Epithelial cell of proximal tubule (primary cell): ENCODE data around the gene MYH9. TPM values are rescaled to one million over a fixed set of nuclear protein-coding genes. Genes with fewer than 3 reads are reported as not detected.

ENCODE experiments used
- DNase-seq: peaks from one replicate; pipeline ENCODE4 v3.0.0-alpha.2; 2011; ENCODE audit warnings: low read depth
- H3K4me3 ChIP-seq: 2 replicates; pipeline ENCODE4 v1.5.1; 2011; ENCODE audit warnings: low read depth, mild to moderate bottlenecking, low read length
- CTCF ChIP-seq: conservative IDR thresholded peaks from 2 replicates; pipeline ENCODE4 v1.5.1; 2012; ENCODE audit warnings: low read depth, mild to moderate bottlenecking, low read length
- total RNA-seq: library from RNA; depleted of rRNA; stranded (reverse); fragments of >200 nt; gene quantifications from 2 replicates; pipeline ENCODE4 v1.2.3, GENCODE V29; 2015

Gene MYH9
- total RNA-seq, 1 donor from 2014 or later: 896 TPM

- H3K4me3 ChIP-seq: no peak overlapping the region
- no peak for DNase-seq
- no peak for TF ChIP-seq CTCF
These were observed 88.5 kb downstream of the MYH9 start for GRCh38 chr22:36299295-36299694.

GRCh38 chr22:36298601-36299000, 89.2 kb downstream of the MYH9 start:
- no peak for DNase-seq
- no peak for TF ChIP-seq CTCF
- H3K4me3 ChIP-seq: no peak overlapping the region

GRCh38 chr22:36298118-36298517, 89.6 kb downstream of the MYH9 start:
- no peak for TF ChIP-seq CTCF
- no peak for DNase-seq
- H3K4me3 ChIP-seq: no peak overlapping the region

GRCh38 chr22:36297568-36297967, 90.2 kb downstream of the MYH9 start:
- H3K4me3 ChIP-seq: no peak overlapping the region
- DNase-seq: no peak
- TF ChIP-seq CTCF: no peak

- H3K4me3 ChIP-seq: no peak overlapping the region
- DNase-seq: no peak
- no peak for TF ChIP-seq CTCF
These were observed 91.1 kb downstream of the MYH9 start for GRCh38 chr22:36296690-36297089.

GRCh38 chr22:36295247-36295646, 92.5 kb downstream of the MYH9 start:
- DNase-seq: no peak
- no peak for TF ChIP-seq CTCF
- no peak overlapping the region for H3K4me3 ChIP-seq

- TF ChIP-seq CTCF: no peak
- H3K4me3 ChIP-seq: no peak overlapping the region
- DNase-seq: no peak
These were observed 93.0 kb downstream of the MYH9 start for GRCh38 chr22:36294801-36295200.
